ENCODE data around the gene ARAP2.
"Not testable (repeated sequence)": the region's sequence is repeated elsewhere in the genome, so short reads cannot be mapped to it uniquely, and the experiment has no call there.

ARAP2 gene

GRCh38 chr4:36214735-36215485 is 29.4 kb downstream of the ARAP2 start:
- no peak for DNase-seq

GRCh38 chr4:36213977-36214376 is 30.3 kb downstream of the ARAP2 start:
- DNase-seq: no peak

GRCh38 chr4:36211084-36211483 is 33.2 kb downstream of the ARAP2 start:
- no peak for DNase-seq

- no peak for DNase-seq
Measured at GRCh38 chr4:36209941-36210649, 34.2 kb downstream of the ARAP2 start.

GRCh38 chr4:36208893-36209473 is 35.3 kb downstream of the ARAP2 start:
- DNase-seq: no peak

- DNase-seq: no peak
Measured at GRCh38 chr4:36207831-36208520, 36.3 kb downstream of the ARAP2 start.

- DNase-seq: no peak
Measured at GRCh38 chr4:36207367-36207766, 36.9 kb downstream of the ARAP2 start.

GRCh38 chr4:36206603-36207311 is 37.6 kb downstream of the ARAP2 start:
- DNase-seq: no peak

- DNase-seq: no peak
Measured at GRCh38 chr4:36206012-36206411, 38.3 kb downstream of the ARAP2 start.

GRCh38 chr4:36198861-36199260 is 45.5 kb downstream of the ARAP2 start:
- no peak for DNase-seq

GRCh38 chr4:36198068-36198808 is 46.1 kb downstream of the ARAP2 start:
- no peak for DNase-seq

- no peak for DNase-seq
Measured at GRCh38 chr4:36197501-36197900, 46.8 kb downstream of the ARAP2 start.

GRCh38 chr4:36196145-36196913 is 48.0 kb downstream of the ARAP2 start:
- DNase-seq: no peak

- no peak for DNase-seq
Measured at GRCh38 chr4:36192922-36193321, 51.4 kb downstream of the ARAP2 start.

GRCh38 chr4:36189511-36190226 is 54.6 kb downstream of the ARAP2 start:
- DNase-seq: no peak

- DNase-seq: peak in 1 of 2 experiments; percentile 17
Measured at GRCh38 chr4:36187723-36188333, 56.5 kb downstream of the ARAP2 start.

- no peak for DNase-seq
Measured at GRCh38 chr4:36183665-36184393, 60.5 kb downstream of the ARAP2 start.

GRCh38 chr4:36183232-36183631 is 61.1 kb downstream of the ARAP2 start:
- no peak for DNase-seq

- DNase-seq: not testable (repeated sequence)
Measured at GRCh38 chr4:36182315-36182714, 62.0 kb downstream of the ARAP2 start.
